Measurements from ENCODE around the gene PRKCB. TPM values are rescaled to one million over a fixed set of nuclear protein-coding genes. Genes with fewer than 3 reads are reported as not detected.

The PRKCB gene
- total and polyA plus RNA-seq, 2 experiments from 2014 or later = 0.70 to 0.92 TPM

DNA sequence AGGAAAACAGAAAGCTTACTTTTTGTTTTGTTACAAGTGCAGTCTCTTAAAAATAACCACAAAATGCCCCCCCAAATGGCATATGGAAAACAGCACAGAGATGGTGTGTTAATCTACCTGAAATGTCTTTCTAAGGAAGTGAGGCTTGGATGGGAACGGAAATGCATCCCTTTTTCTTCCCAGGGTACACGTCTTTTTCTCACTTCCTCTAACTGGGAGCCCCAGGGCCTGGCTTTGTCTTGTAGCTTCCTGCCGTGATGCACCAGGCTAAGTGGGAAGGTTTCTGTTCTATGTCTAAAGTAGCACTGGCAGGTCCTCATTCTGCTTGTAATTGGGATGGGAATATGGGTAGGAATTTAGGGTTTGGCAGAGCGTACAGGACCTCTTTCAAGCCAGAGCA lies 367.9 kb downstream of the PRKCB start:
- Histone ChIP-seq H3K27ac (no peak overlapping the region), H3K27me3 (peaks cover 19% of the 10 kb centered on the region), H3K79me2 (no peaks in the 10 kb centered on the region), H4K20me1 (ENCODE audit: insufficient read depth, poor library complexity, severe bottlenecking) (no peaks in the 10 kb centered on the region), H3K4me3 (no peak overlapping the region), H3K9me3 (ENCODE audit: low read depth) (no peaks in the 10 kb centered on the region), H3K36me3 (replicated peaks; ENCODE audit: insufficient read depth, low read depth) (no peaks in the 10 kb centered on the region), H3K4me2 (no peak overlapping the region), H3K9me2 (replicated peaks; ENCODE audit: insufficient read depth) (no peaks in the 10 kb centered on the region), H3K4me1 (ENCODE audit: insufficient read depth) (no peaks in the 10 kb centered on the region), H2AFZ (no peak overlapping the region)
- WGBS (ENCODE audit: low lambda C conversion rate, missing lambda C conversion rate) = 55% methylated on average over 4 of the region's 4 CpGs
- no peak for DNase-seq (ENCODE audit: low spot score)
- TF ChIP-seq, protein P1, sequence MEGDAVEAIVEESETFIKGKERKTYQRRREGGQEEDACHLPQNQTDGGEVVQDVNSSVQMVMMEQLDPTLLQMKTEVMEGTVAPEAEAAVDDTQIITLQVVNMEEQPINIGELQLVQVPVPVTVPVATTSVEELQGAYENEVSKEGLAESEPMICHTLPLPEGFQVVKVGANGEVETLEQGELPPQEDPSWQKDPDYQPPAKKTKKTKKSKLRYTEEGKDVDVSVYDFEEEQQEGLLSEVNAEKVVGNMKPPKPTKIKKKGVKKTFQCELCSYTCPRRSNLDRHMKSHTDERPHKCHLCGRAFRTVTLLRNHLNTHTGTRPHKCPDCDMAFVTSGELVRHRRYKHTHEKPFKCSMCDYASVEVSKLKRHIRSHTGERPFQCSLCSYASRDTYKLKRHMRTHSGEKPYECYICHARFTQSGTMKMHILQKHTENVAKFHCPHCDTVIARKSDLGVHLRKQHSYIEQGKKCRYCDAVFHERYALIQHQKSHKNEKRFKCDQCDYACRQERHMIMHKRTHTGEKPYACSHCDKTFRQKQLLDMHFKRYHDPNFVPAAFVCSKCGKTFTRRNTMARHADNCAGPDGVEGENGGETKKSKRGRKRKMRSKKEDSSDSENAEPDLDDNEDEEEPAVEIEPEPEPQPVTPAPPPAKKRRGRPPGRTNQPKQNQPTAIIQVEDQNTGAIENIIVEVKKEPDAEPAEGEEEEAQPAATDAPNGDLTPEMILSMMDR (IDR thresholded peaks at IDR 0.05; ENCODE audit: poor library complexity) = no peak
- TF ChIP-seq EZH2 (IDR thresholded peaks at IDR 0.05; ENCODE audit: borderline replicate concordance) (no peak), EZH2phosphoT487 (IDR thresholded peaks at IDR 0.05; ENCODE audit: low read depth, severe bottlenecking, unreplicated experiment) (no peak)

DNA sequence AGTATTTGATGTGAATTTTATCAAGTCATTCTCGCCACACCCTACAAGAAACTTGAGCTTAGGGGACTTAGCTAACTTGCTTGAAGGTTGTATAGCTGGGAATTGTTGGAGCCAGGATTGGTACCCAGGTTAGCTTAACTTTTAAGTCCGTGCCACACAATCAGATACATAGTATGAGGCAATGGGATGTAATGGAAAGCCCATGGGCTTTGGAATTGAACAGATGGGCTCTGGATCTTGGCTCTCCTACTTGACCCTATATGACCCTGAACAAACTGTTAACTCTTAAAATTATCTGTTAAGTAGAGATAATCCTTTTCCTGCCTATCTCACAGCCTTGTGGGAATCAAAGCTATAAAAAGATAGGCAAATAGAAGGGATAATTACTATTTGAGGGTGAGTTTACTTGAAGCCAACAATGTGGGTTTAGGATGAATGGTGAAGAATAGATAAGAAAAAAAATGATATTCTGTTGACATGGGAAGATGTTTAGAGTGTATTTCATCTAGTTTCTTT lies 368.4 kb downstream of the PRKCB start:
- Histone ChIP-seq H3K9me3 (ENCODE audit: low read depth) (no peaks in the 10 kb centered on the region), H3K27ac (no peak overlapping the region), H2AFZ (no peak overlapping the region), H3K79me2 (no peaks in the 10 kb centered on the region), H3K4me1 (ENCODE audit: insufficient read depth) (no peaks in the 10 kb centered on the region), H3K36me3 (replicated peaks; ENCODE audit: insufficient read depth, low read depth) (no peaks in the 10 kb centered on the region), H3K4me3 (no peak overlapping the region), H3K4me2 (no peak overlapping the region), H3K9me2 (replicated peaks; ENCODE audit: insufficient read depth) (no peaks in the 10 kb centered on the region), H4K20me1 (ENCODE audit: insufficient read depth, poor library complexity, severe bottlenecking) (no peaks in the 10 kb centered on the region), H3K27me3 (peaks cover 24% of the 10 kb centered on the region)
- TF ChIP-seq EZH2 (IDR thresholded peaks at IDR 0.05; ENCODE audit: borderline replicate concordance) = no peak
- WGBS (ENCODE audit: low lambda C conversion rate, missing lambda C conversion rate) = 69% methylated on average over 2 of the region's 2 CpGs
- DNase-seq (ENCODE audit: low spot score) = no peak

DNA sequence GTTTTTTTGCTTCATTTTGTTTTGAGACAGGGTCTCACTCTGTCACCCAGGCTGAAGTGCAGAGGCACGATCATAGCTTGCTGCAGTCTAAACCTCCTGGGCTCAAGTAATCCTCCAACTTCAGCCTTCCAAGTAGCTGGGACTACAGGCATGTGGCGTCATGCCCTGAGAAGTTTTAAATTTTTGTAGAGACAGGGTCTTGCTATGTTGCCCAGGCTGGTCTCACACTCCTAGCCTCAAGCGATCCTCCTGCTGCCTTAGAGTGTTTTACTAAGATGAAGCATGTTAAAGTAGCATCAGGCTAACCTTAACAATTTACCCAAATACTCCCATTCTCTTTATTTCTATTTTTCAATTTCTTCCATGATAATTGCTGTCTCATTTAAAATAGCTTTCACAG lies 371.1 kb downstream of the PRKCB start:
- peaks cover 30% of the 10 kb centered on the region for H3K27me3 ChIP-seq
- no peaks in the 10 kb centered on the region for H3K4me1 ChIP-seq (ENCODE audit: insufficient read depth)
- no peaks in the 10 kb centered on the region for H3K9me2 ChIP-seq (replicated peaks; ENCODE audit: insufficient read depth)
- no peaks in the 10 kb centered on the region for H3K9me3 ChIP-seq (ENCODE audit: low read depth)
- WGBS (ENCODE audit: low lambda C conversion rate, missing lambda C conversion rate) = 82% methylated on average over 3 of the region's 3 CpGs
- no peaks in the 10 kb centered on the region for H4K20me1 ChIP-seq (ENCODE audit: insufficient read depth, poor library complexity, severe bottlenecking)
- no peaks in the 10 kb centered on the region for H3K36me3 ChIP-seq (replicated peaks; ENCODE audit: insufficient read depth, low read depth)
- no peak overlapping the region for H3K27ac ChIP-seq
- H2AFZ ChIP-seq = no peak overlapping the region
- DNase-seq (ENCODE audit: low spot score) = no peak
- no peaks in the 10 kb centered on the region for H3K79me2 ChIP-seq
- TF ChIP-seq, protein P1 (IDR thresholded peaks at IDR 0.05; ENCODE audit: poor library complexity) = no peak
- no peak for TF ChIP-seq EZH2phosphoT487 (IDR thresholded peaks at IDR 0.05; ENCODE audit: low read depth, severe bottlenecking, unreplicated experiment)
- TF ChIP-seq EZH2 (IDR thresholded peaks at IDR 0.05; ENCODE audit: borderline replicate concordance) = no peak
- no peak overlapping the region for H3K4me3 ChIP-seq
- no peak overlapping the region for H3K4me2 ChIP-seq

DNA sequence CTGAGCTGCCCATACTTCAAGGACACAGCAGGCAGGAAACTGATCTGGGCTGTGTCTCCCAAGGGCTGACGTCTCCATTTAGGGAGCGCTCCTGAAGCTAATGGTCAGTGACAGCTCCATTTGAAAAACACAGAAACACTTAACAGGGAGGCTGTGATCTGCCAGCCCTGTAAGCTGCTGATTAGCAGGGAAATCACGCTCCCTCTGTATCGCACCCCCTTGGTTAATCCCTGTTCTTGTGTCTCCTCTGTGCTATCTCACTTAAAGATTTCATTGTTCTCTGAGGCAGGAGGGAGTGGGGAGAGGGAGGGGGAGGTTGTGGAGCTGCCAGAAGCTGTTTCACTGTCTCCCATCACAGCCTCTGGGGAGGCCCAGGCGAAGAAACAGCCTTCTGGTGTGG lies 372.9 kb downstream of the PRKCB start:
- no peak overlapping the region for H3K4me2 ChIP-seq
- TF ChIP-seq EZH2 (IDR thresholded peaks at IDR 0.05; ENCODE audit: borderline replicate concordance) (no peak), EZH2phosphoT487 (IDR thresholded peaks at IDR 0.05; ENCODE audit: low read depth, severe bottlenecking, unreplicated experiment) (no peak)
- TF ChIP-seq, protein P1 (IDR thresholded peaks at IDR 0.05; ENCODE audit: poor library complexity) = no peak
- no peak overlapping the region for H3K4me3 ChIP-seq
- no peaks in the 10 kb centered on the region for H3K79me2 ChIP-seq
- WGBS (ENCODE audit: low lambda C conversion rate, missing lambda C conversion rate) = 9% methylated on average over 5 of the region's 5 CpGs
- H4K20me1 ChIP-seq (ENCODE audit: insufficient read depth, poor library complexity, severe bottlenecking) = no peaks in the 10 kb centered on the region
- no peaks in the 10 kb centered on the region for H3K9me3 ChIP-seq (ENCODE audit: low read depth)
- no peaks in the 10 kb centered on the region for H3K4me1 ChIP-seq (ENCODE audit: insufficient read depth)
- H3K36me3 ChIP-seq (replicated peaks; ENCODE audit: insufficient read depth, low read depth) = no peaks in the 10 kb centered on the region
- H3K9me2 ChIP-seq (replicated peaks; ENCODE audit: insufficient read depth) = no peaks in the 10 kb centered on the region
- H3K27ac ChIP-seq = no peak overlapping the region
- H2AFZ ChIP-seq = no peak overlapping the region
- no peak for DNase-seq (ENCODE audit: low spot score)
- peaks cover 30% of the 10 kb centered on the region for H3K27me3 ChIP-seq
